H1 (cell line): Measurements from ENCODE around the gene UROD. TPM values are rescaled to one million over a fixed set of nuclear protein-coding genes. Genes with fewer than 3 reads are reported as not detected.

Experiments
- CTCF ChIA-PET: fragments of 300-600 bp; sonication (Branson Sonifier 250); formaldehyde crosslinking; loops from one replicate; lab custom pipeline; 2021; ENCODE audit not compliant: partially characterized antibody; lab: Charles Lee
- POLR2A ChIA-PET: fragments of 300-600 bp; sonication (Branson Sonifier 250); formaldehyde crosslinking; loops from one replicate; lab custom pipeline; 2021; ENCODE audit warnings: inconsistent platforms; ENCODE audit not compliant: partially characterized antibody; lab: Charles Lee
- DNase-seq, 2 experiments: peaks; one replicate each; pipeline versions ENCODE4 v3.0.0 to v3.0.0-alpha.2; 2010 to 2022; ENCODE audit warnings: low spot score in 2 of 2, low read depth in 1 of 2, mixed read lengths in 1 of 2
- FAIRE-seq: peaks from 2 replicates; lab custom pipeline; 2011; peaks lifted over from hg19 to GRCh38; lab: Jason Lieb, UNC
- H2AFZ ChIP-seq: 2 replicates; pipeline ENCODE4 v1.8.1; 2012; ENCODE audit warnings: low read length, inconsistent platforms
- H2AK5ac ChIP-seq: 2 replicates; pipeline ENCODE4 v1.6.1; 2013; ENCODE audit warnings: low read depth, low read length
- H2BK120ac ChIP-seq: replicated peaks from 2 replicates; pipeline ENCODE3; 2013; ENCODE audit warnings: low read depth, low read length, inconsistent platforms
- H2BK12ac ChIP-seq: 2 replicates; pipeline ENCODE4 v1.6.1; 2013; ENCODE audit warnings: low read depth, low read length
- H2BK15ac ChIP-seq: 2 replicates; pipeline ENCODE4 v1.6.1; 2013; ENCODE audit warnings: low read length
- H2BK20ac ChIP-seq: 2 replicates; pipeline ENCODE4 v1.6.1; 2013; ENCODE audit warnings: low read length
- H2BK5ac ChIP-seq: 2 replicates; pipeline ENCODE4 v1.6.1; 2013; ENCODE audit warnings: low read depth, low read length
- H3K14ac ChIP-seq: 2 replicates; pipeline ENCODE4 v1.6.1; 2013; ENCODE audit warnings: inconsistent platforms; ENCODE audit not compliant: insufficient read length
- H3K18ac ChIP-seq: 2 replicates; pipeline ENCODE4 v1.6.1; 2013; ENCODE audit warnings: low read length; ENCODE audit errors: extremely low read depth
- H3K23ac ChIP-seq: 2 replicates; pipeline ENCODE4 v1.6.1; 2013; ENCODE audit warnings: inconsistent platforms; ENCODE audit not compliant: insufficient read length
- H3K23me2 ChIP-seq: 2 replicates; pipeline ENCODE4 v1.6.1; 2013; ENCODE audit warnings: low read depth, low read length
- H3K27ac ChIP-seq: 2 replicates; pipeline ENCODE4 v1.6.1; 2011; ENCODE audit warnings: low read depth, low read length, inconsistent platforms
- H3K27me3 ChIP-seq, 4 experiments: replicated peaks in 1 of 4; 1 replicate in 1 of 4; 2 replicates in 3 of 4; pipeline versions ENCODE4 v1.6.1 to v1.8.1; 2011 to 2013; ENCODE audit warnings: low read length in 3 of 4, mild to moderate bottlenecking in 3 of 4, inconsistent platforms in 2 of 4, mixed read lengths in 2 of 4, moderate library complexity in 1 of 4; ENCODE audit not compliant: control insufficient read depth in 3 of 4, insufficient read depth in 3 of 4; ENCODE audit errors: extremely low read depth in 1 of 4
- H3K36me3 ChIP-seq, 4 experiments: 2 replicates each; pipeline versions ENCODE4 v1.6.1 to v1.8.1; 2011 to 2013; ENCODE audit warnings: mild to moderate bottlenecking in 4 of 4, low read length in 3 of 4, moderate library complexity in 2 of 4, control low read depth in 1 of 4, inconsistent platforms in 1 of 4; ENCODE audit not compliant: insufficient read depth in 4 of 4, control insufficient read depth in 2 of 4
- H3K4ac ChIP-seq: replicated peaks from 2 replicates; pipeline ENCODE3; 2013; ENCODE audit warnings: low read length, low read depth, mixed read lengths, inconsistent platforms; ENCODE audit not compliant: insufficient read length
- H3K4me1 ChIP-seq, 4 experiments: replicated peaks in 1 of 4; 1 replicate in 1 of 4; 2 replicates in 3 of 4; pipeline versions ENCODE4 v1.6.1 to v1.8.1; 2011 to 2013; ENCODE audit warnings: low read length in 3 of 4, inconsistent platforms in 2 of 4, mixed read lengths in 1 of 4; ENCODE audit not compliant: insufficient read depth in 4 of 4, control insufficient read depth in 3 of 4
- H3K4me2 ChIP-seq, 2 experiments: 2 replicates each; pipeline versions ENCODE4 v1.6.1 to v1.8.1; 2011 to 2013; ENCODE audit warnings: low read depth in 2 of 2, low read length in 2 of 2, control low read depth in 1 of 2, inconsistent platforms in 1 of 2, mild to moderate bottlenecking in 1 of 2; ENCODE audit not compliant: insufficient read depth in 1 of 2
- H3K4me3 ChIP-seq, 4 experiments: fragments of 200-600, 300-600 bp in 1 of 4; sonication (generic), shearing (Covaris generic), sonication (Bioruptor Twin) in 1 of 4; 2 replicates each; pipeline versions ENCODE4 v1.5.1 to v1.8.1; 2011 to 2016; ENCODE audit warnings: low read length in 4 of 4, low read depth in 3 of 4, control low read depth in 2 of 4, inconsistent platforms in 2 of 4, mild to moderate bottlenecking in 2 of 4, mixed read lengths in 1 of 4, moderate library complexity in 1 of 4; ENCODE audit not compliant: insufficient read depth in 2 of 4; ENCODE audit errors: extremely low read depth in 1 of 4
- H3K56ac ChIP-seq: replicated peaks from 2 replicates; pipeline ENCODE3; 2013; ENCODE audit warnings: low read depth, mild to moderate bottlenecking, mixed read lengths, low read length, inconsistent platforms; ENCODE audit not compliant: insufficient read length
- H3K79me1 ChIP-seq: 2 replicates; pipeline ENCODE4 v1.6.1; 2013; ENCODE audit warnings: low read depth, low read length, control low read depth
- H3K79me2 ChIP-seq, 2 experiments: 2 replicates each; pipeline versions ENCODE4 v1.6.1 to v1.8.1; 2012 to 2013; ENCODE audit warnings: low read length in 2 of 2, mild to moderate bottlenecking in 2 of 2, inconsistent platforms in 1 of 2; ENCODE audit not compliant: insufficient read depth in 2 of 2, control insufficient read depth in 1 of 2
- H3K9ac ChIP-seq, 4 experiments: replicated peaks in 1 of 4; 1 replicate in 1 of 4; 2 replicates in 3 of 4; pipeline versions ENCODE4 v1.6.1 to v1.8.1; 2011 to 2013; ENCODE audit warnings: low read depth in 3 of 4, low read length in 3 of 4, control low read depth in 2 of 4, mild to moderate bottlenecking in 2 of 4, moderate library complexity in 2 of 4, inconsistent platforms in 1 of 4; ENCODE audit errors: extremely low read depth in 1 of 4
- H3K9me3 ChIP-seq, 2 experiments: 2 replicates each; pipeline versions ENCODE4 v1.6.1 to v1.8.1; 2012 to 2013; ENCODE audit warnings: mild to moderate bottlenecking in 2 of 2, moderate library complexity in 2 of 2, control low read depth in 1 of 2, inconsistent platforms in 1 of 2, low read depth in 1 of 2, low read length in 1 of 2, mixed read lengths in 1 of 2; ENCODE audit not compliant: insufficient read depth in 2 of 2
- H4K20me1 ChIP-seq, 2 experiments: replicated peaks in 1 of 2; 2 replicates each; pipeline versions ENCODE3 to v1.8.1; 2011 to 2013; ENCODE audit warnings: inconsistent platforms in 2 of 2, low read length in 2 of 2, mild to moderate bottlenecking in 1 of 2; ENCODE audit not compliant: insufficient read depth in 2 of 2, control insufficient read depth in 1 of 2
- H4K5ac ChIP-seq: 2 replicates; pipeline ENCODE4 v1.6.1; 2013; ENCODE audit warnings: low read length, low read depth, mixed read lengths, inconsistent platforms; ENCODE audit not compliant: insufficient read length
- H4K8ac ChIP-seq: 2 replicates; pipeline ENCODE4 v1.8.0; 2013; ENCODE audit warnings: mild to moderate bottlenecking, moderate library complexity, low read length, inconsistent platforms; ENCODE audit not compliant: insufficient read depth; ENCODE audit errors: extremely low read depth
- H4K91ac ChIP-seq: replicated peaks from 2 replicates; pipeline ENCODE3; 2013; ENCODE audit warnings: low read length, mixed read lengths, inconsistent platforms; ENCODE audit not compliant: insufficient read length
- BACH1 ChIP-seq: IDR thresholded peaks from 2 replicates; pipeline ENCODE4 v1.6.1; 2012; ENCODE audit warnings: low read length, improper control_type of control experiment
- CBX5 ChIP-seq: fragments of 300-800, 300-1000 bp; sonication (generic); IDR thresholded peaks from 2 replicates; pipeline ENCODE4 v1.7.1; 2016; ENCODE audit warnings: antibody characterized with exemption, low read length, low read depth
- EZH2 ChIP-seq: fragments of 200-600 bp; sonication (generic); IDR thresholded peaks from 2 replicates; pipeline ENCODE4 v1.7.1; 2012; ENCODE audit warnings: low read depth, mild to moderate bottlenecking, moderate library complexity, low read length, inconsistent platforms; ENCODE audit not compliant: severe bottlenecking
- HDAC6 ChIP-seq: IDR thresholded peaks from one replicate; pipeline ENCODE4 v1.7.1; 2012; ENCODE audit warnings: low read depth, mild to moderate bottlenecking, inconsistent platforms, low read length, moderate library complexity
- RFX5 ChIP-seq: IDR thresholded peaks from 2 replicates; pipeline ENCODE4 v1.6.1; 2011; ENCODE audit warnings: low read depth, low read length, improper control_type of control experiment, borderline replicate concordance
- SP1 ChIP-seq: IDR thresholded peaks from 2 replicates; pipeline ENCODE4 v1.6.1; 2011; ENCODE audit warnings: low read depth, low read length
- TCF12 ChIP-seq: IDR thresholded peaks from 2 replicates; pipeline ENCODE4 v1.6.1; 2011; ENCODE audit warnings: low read depth, mild to moderate bottlenecking, low read length
- WGBS, 2 experiments: shearing (Covaris generic) in 1 of 2; methylation state at CpG; one replicate each; pipeline versions ENCODE4 v1.1.6 to v1.1.7; 2013 to 2015; ENCODE audit warnings: low lambda C conversion rate in 2 of 2, mixed read lengths in 2 of 2, inconsistent platforms in 1 of 2, low coverage in 1 of 2, missing lambda C conversion rate in 1 of 2; ENCODE audit not compliant: insufficient replicate concordance in 2 of 2, insufficient coverage in 1 of 2, insufficient read length in 1 of 2; ENCODE audit errors: extremely low coverage in 1 of 2, missing lambda C conversion rate in 1 of 2; 5-methylcytosine and 5-hydroxymethylcytosine counted together
- polyA plus RNA-seq, 7 experiments: library from polyadenylated mRNA; depleted of rRNA in 3 of 7; stranded (reverse) in 5 of 7; unstranded in 2 of 7; fragments of >200 nt in 5 of 7; fragments of 200-250 nt in 2 of 7; gene quantifications; 1 replicate in 5 of 7; 2 replicates in 1 of 7; 4 replicates in 1 of 7; pipeline versions ENCODE4 v1.2.1 to v1.2.3, GENCODE V29; 2011 to 2013; ENCODE audit warnings: missing spikeins in 2 of 7, mixed read lengths in 2 of 7
- total RNA-seq: library from RNA; stranded (reverse); fragmentation: NEBNext Ultra II Directional; extraction: Animal tissue kit (Norgen Biotek cat#: 25700); gene quantifications from 2 replicates; pipeline ENCODE4 v1.2.1, GENCODE V29; 2021

Gene UROD
- total and polyA plus RNA-seq, 2 of the 8 experiments (the other 6 are each of a cell fraction or from before 2014, with no cell fraction given): 86.6 to 220 TPM

- H3K27ac ChIP-seq: no peak overlapping the region
- H3K36me3 ChIP-seq: peaks cover 0 to under 1% (median 0%) of the 10 kb centered on the region in 4 experiments; a peak in 3 of 8 replicates
- TF ChIP-seq SP1: no peak
- TF ChIP-seq RFX5: no peak
- TF ChIP-seq TCF12: no peak
- no peak for TF ChIP-seq BACH1
- TF ChIP-seq CBX5: no peak
- TF ChIP-seq HDAC6: no peak
- TF ChIP-seq EZH2: no peak
Measured at GRCh38 chr1:44985747-44986359, 26.2 kb upstream of the UROD start.

More at GRCh38 chr1:44985747-44986359, 26.2 kb upstream of the UROD start:
- Histone ChIP-seq H3K79me2 (peaks cover 3 to 7% of the 10 kb centered on the region in 2 experiments; a peak in 2 of 4 replicates), H4K8ac (no peak overlapping the region), H3K9ac (peak overlapping the region; percentile 44 to 79 (median 60)), H2BK20ac (no peak overlapping the region), H3K23ac (no peak overlapping the region), H3K14ac (no peak overlapping the region), H2AK5ac (no peak overlapping the region), H3K9me3 (no peaks in the 10 kb centered on the region; a peak in 1 of 4 replicates), H3K18ac (no peak overlapping the region), H3K23me2 (no peaks in the 10 kb centered on the region; the same call in 1 of the 2 replicates), H3K27me3 (no peaks in the 10 kb centered on the region), H3K4me1 (peaks cover 0 to 3% (median 3%) of the 10 kb centered on the region in 4 experiments; a peak in 5 of 7 replicates), H4K20me1 (no peaks in the 10 kb centered on the region), H3K4ac (no peak overlapping the region), H3K79me1 (peaks cover 4% of the 10 kb centered on the region), H2BK120ac (no peak overlapping the region), H4K91ac (no peak overlapping the region), H3K56ac (no peak overlapping the region), H3K4me3 (peak overlapping the region; percentile 86 to 94 (median 90)), H3K4me2 (peak overlapping the region; percentile 85 to 97), H2BK5ac (no peak overlapping the region), H4K5ac (no peak overlapping the region), H2AFZ (peak overlapping the region; percentile 96; the same call in 1 of the 2 replicates), H2BK12ac (no peak overlapping the region), H2BK15ac (no peak overlapping the region)
- ChIA-PET CTCF (interaction anchor here (1.0 to 1.4 kb wide), 3 partner anchors 28 to 180 kb away, joined by 3 to 5 read pairs (median 3); no protein-coding TSS in a partner anchor), POLR2A (interaction anchor here (0.6 to 2.2 kb wide), 11 partner anchors 9 to 599 kb away, joined by 3 to 13 read pairs (median 5); partner anchors contain the start of genes PTCH2 and UROD)
- FAIRE-seq (no peak), DNase-seq (no peak)
- WGBS, 2 experiments: 28% methylated on average over 12 of the region's 19 CpGs; no CpG with 5 or more reads in 1 of the 2 experiments
